A549 (cell line): Measurements from ENCODE around the gene WIF1. TPM values are rescaled to one million over a fixed set of nuclear protein-coding genes. Genes with fewer than 3 reads are reported as not detected.
A peak's percentile ranks its signal among the peaks of the same experiment; 100 is the strongest.

ENCODE experiments used
- ATAC-seq, 2 experiments: fragments of 200-7000 bp in 1 of 2; fragments of >200 bp in 1 of 2; cut with Nextera tagmentation in 1 of 2; cut with Tn5 transposase in 1 of 2; 3 replicates each; pipeline versions ENCODE4 v1.8.0 to v1.9.1; 2018 to 2020; ENCODE audit warnings: mild to moderate bottlenecking in 1 of 2, moderate library complexity in 1 of 2
- CTCF ChIA-PET: fragments of 300-600 bp; sonication (Branson Sonifier 250); formaldehyde crosslinking; extraction: SDS; loops from one replicate; lab custom pipeline; 2021; ENCODE audit warnings: antibody characterized with exemption, inconsistent platforms; lab: Yijun Ruan, JAX
- POLR2A ChIA-PET: fragments of 350-600 bp; formaldehyde crosslinking; extraction: SDS; loops from one replicate; lab custom pipeline; 2021; ENCODE audit warnings: antibody characterized with exemption, inconsistent platforms; lab: Yijun Ruan, JAX
- DNase-seq, 2 experiments: peaks; one replicate each; pipeline versions ENCODE4 v3.0.0 to v3.0.0-alpha.2; 2011 to 2016; ENCODE audit warnings: low read depth in 1 of 2, low spot score in 1 of 2
- FAIRE-seq: peaks from 2 replicates; lab custom pipeline; 2011; peaks lifted over from hg19 to GRCh38; lab: Jason Lieb, UNC
- H3K27ac ChIP-seq, 2 experiments: fragments of >200 bp; sonication (Bioruptor Twin); formaldehyde crosslinking; 3 replicates each; pipeline ENCODE4 v1.5.1; 2016 to 2017
- H3K4me1 ChIP-seq: fragments of >200 bp; sonication (Bioruptor Twin); formaldehyde crosslinking; 3 replicates; pipeline ENCODE4 v1.6.1; 2016
- H3K4me2 ChIP-seq: fragments of >200 bp; sonication (Bioruptor Twin); formaldehyde crosslinking; 3 replicates; pipeline ENCODE4 v1.6.1; 2016
- H3K4me3 ChIP-seq: fragments of >200 bp; sonication (Bioruptor Twin); formaldehyde crosslinking; 3 replicates; pipeline ENCODE4 v1.5.1; 2016
- H3K9me3 ChIP-seq: fragments of >200 bp; sonication (Bioruptor Twin); formaldehyde crosslinking; 3 replicates; pipeline ENCODE4 v1.6.1; 2016
- BHLHE40 ChIP-seq: IDR thresholded peaks from 2 replicates; pipeline ENCODE4 v1.6.1; 2012; ENCODE audit warnings: low read depth, low read length, inconsistent platforms
- CBX2 ChIP-seq: fragments of 200-600 bp; sonication (generic); IDR thresholded peaks from 2 replicates; pipeline ENCODE4 v1.6.1; 2016; ENCODE audit warnings: low read depth, mild to moderate bottlenecking, borderline replicate concordance
- CBX8 ChIP-seq: fragments of 200-600 bp; sonication (generic); IDR thresholded peaks from 2 replicates; pipeline ENCODE4 v1.6.1; 2016
- CEBPB ChIP-seq, 2 experiments: fragments of >200 bp in 1 of 2; sonication (Bioruptor Twin) in 1 of 2; formaldehyde crosslinking in 1 of 2; IDR thresholded peaks; 2 replicates each; pipeline ENCODE4 v1.6.1; 2012 to 2016
- CHD4 ChIP-seq: fragments of 200-600 bp; sonication (generic); IDR thresholded peaks from 2 replicates; pipeline ENCODE4 v1.6.1; 2016; ENCODE audit warnings: antibody characterized with exemption, mild to moderate bottlenecking, borderline replicate concordance
- EHMT2 ChIP-seq: fragments of 200-600 bp; sonication (generic); IDR thresholded peaks from 2 replicates; pipeline ENCODE4 v1.6.1; 2016; ENCODE audit warnings: antibody characterized with exemption, low read depth, mild to moderate bottlenecking, moderate library complexity
- FOSL2 ChIP-seq, 2 experiments: fragments of 450-650 bp in 1 of 2; fragments of >200 bp in 1 of 2; sonication (Bioruptor Twin) in 1 of 2; formaldehyde crosslinking; IDR thresholded peaks; 2 replicates each; pipeline versions ENCODE4 v1.5.0 to v1.6.1; 2016 to 2020; ENCODE audit warnings: mild to moderate bottlenecking in 1 of 2, moderate library complexity in 1 of 2
- FOXS1 ChIP-seq: fragments of 250-450 bp; sonication (Bioruptor Pico); IDR thresholded peaks from 2 replicates; pipeline ENCODE4 v1.5.0; 2020; ENCODE audit warnings: mild to moderate bottlenecking, moderate library complexity
- HOXA7 ChIP-seq: fragments of 250-450 bp; sonication (Bioruptor Pico); IDR thresholded peaks from 2 replicates; pipeline ENCODE4 v1.5.0; 2020; ENCODE audit warnings: mild to moderate bottlenecking, moderate library complexity
- JUN ChIP-seq, 2 experiments: fragments of >200 bp; sonication (Bioruptor Twin); formaldehyde crosslinking; IDR thresholded peaks; 2 replicates in 1 of 2; 3 replicates in 1 of 2; pipeline ENCODE4 v1.6.1; 2016 to 2017
- JUNB ChIP-seq: fragments of >200 bp; sonication (Bioruptor Twin); formaldehyde crosslinking; IDR thresholded peaks from 2 replicates; pipeline ENCODE4 v1.6.1; 2016
- KDM5A ChIP-seq: fragments of 200-600 bp; sonication (generic); IDR thresholded peaks from 2 replicates; pipeline ENCODE4 v1.6.1; 2016; ENCODE audit warnings: antibody characterized with exemption, mild to moderate bottlenecking
- MAZ ChIP-seq: fragments of 150-350 bp; IDR thresholded peaks from 2 replicates; pipeline ENCODE4 v1.6.1; 2014; ENCODE audit warnings: antibody characterized with exemption, low read depth, low read length, borderline replicate concordance
- NR3C1 ChIP-seq: fragments of >200 bp; sonication (Bioruptor Twin); formaldehyde crosslinking; IDR thresholded peaks from 3 replicates; pipeline ENCODE4 v1.6.1; 2017
- RAD21 ChIP-seq, 2 experiments: fragments of >200 bp in 1 of 2; sonication (Bioruptor Twin) in 1 of 2; formaldehyde crosslinking in 1 of 2; IDR thresholded peaks in 1 of 2; conservative IDR thresholded peaks in 1 of 2; 2 replicates in 1 of 2; 3 replicates in 1 of 2; pipeline ENCODE4 v1.6.1; 2012 to 2018; ENCODE audit warnings: inconsistent platforms in 1 of 2
- RNF2 ChIP-seq: fragments of 200-600 bp; sonication (generic); IDR thresholded peaks from 2 replicates; pipeline ENCODE4 v1.6.1; 2016; ENCODE audit warnings: low read depth, mild to moderate bottlenecking, antibody characterized with exemption, moderate library complexity, borderline replicate concordance
- SMC3 ChIP-seq: fragments of >200 bp; sonication (Bioruptor Twin); formaldehyde crosslinking; IDR thresholded peaks from 3 replicates; pipeline ENCODE4 v1.6.1; 2018; ENCODE audit warnings: inconsistent platforms
- SREBF2 ChIP-seq: fragments of 450-650 bp; IDR thresholded peaks from 2 replicates; pipeline ENCODE4 v1.6.1; 2014; ENCODE audit warnings: mild to moderate bottlenecking, moderate library complexity
- ZSCAN20 ChIP-seq: fragments of 250-450 bp; sonication (Bioruptor Pico); IDR thresholded peaks from 2 replicates; pipeline ENCODE4 v1.8.0; 2022; ENCODE audit warnings: mild to moderate bottlenecking, moderate library complexity
- WGBS: methylation state at CpG from one replicate; pipeline ENCODE4 v1.1.6; 2017; ENCODE audit errors: missing lambda C conversion rate; 5-methylcytosine and 5-hydroxymethylcytosine counted together
- polyA plus RNA-seq, 4 experiments: library from polyadenylated mRNA; depleted of rRNA in 3 of 4; stranded (reverse); fragments of >200 nt; fragmentation: RNase III in 1 of 4; extraction: RNeasy Plus Mini Kit Qiagen cat#74134 plus additional on column Dnase treatment in 1 of 4; gene quantifications; 2 replicates in 3 of 4; 3 replicates in 1 of 4; pipeline ENCODE4 v1.2.3, GENCODE V29; 2011 to 2017
- TF ChIP-seq, protein P1 (sequence below): IDR thresholded peaks from 2 replicates; pipeline ENCODE4 v1.6.1; 2012; ENCODE audit warnings: low read depth, borderline replicate concordance
- TF ChIP-seq, protein P2 (sequence below): IDR thresholded peaks from 2 replicates; pipeline ENCODE4 v1.6.1; 2012
- TF ChIP-seq, protein P3 (sequence below): fragments of 450-650 bp; IDR thresholded peaks from 2 replicates; pipeline ENCODE4 v1.6.1; 2014; ENCODE audit warnings: antibody characterized with exemption
- TF ChIP-seq, protein P4 (sequence below): fragments of >200 bp; sonication (Bioruptor Twin); formaldehyde crosslinking; IDR thresholded peaks from 3 replicates; pipeline ENCODE4 v1.5.1; 2016
- TF ChIP-seq, protein P5 (sequence below): fragments of >200 bp; sonication (Bioruptor Twin); formaldehyde crosslinking; IDR thresholded peaks from 2 replicates; pipeline ENCODE4 v1.6.1; 2016

The WIF1 gene
- polyA plus RNA-seq, 2 of the 4 experiments (the other 2 are of a cell fraction): not detected

DNA sequence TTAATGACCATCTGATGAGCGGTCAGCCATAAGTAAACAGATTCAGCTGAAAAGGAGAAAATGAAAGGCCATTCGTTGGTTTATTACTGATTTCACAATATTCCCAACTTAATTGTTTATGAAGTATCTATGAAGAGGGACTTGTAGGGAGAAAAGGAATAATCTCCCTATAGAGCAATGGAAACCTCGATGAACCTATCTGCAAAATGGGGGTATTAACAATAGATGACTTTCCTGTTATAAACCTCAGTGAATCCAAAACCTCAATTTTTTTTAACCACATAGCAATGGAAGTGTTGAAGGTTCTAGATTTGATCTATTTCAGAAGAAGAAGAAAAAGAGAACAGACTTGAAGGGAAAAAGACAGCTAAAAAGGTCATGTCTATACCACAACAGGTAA, 2.0 kb downstream of the WIF1 start:
- Histone ChIP-seq H3K27ac (no peak overlapping the region), H3K9me3 (no peaks in the 10 kb centered on the region), H3K4me3 (no peak overlapping the region), H3K4me1 (no peaks in the 10 kb centered on the region; the same call in 2 of the 3 replicates), H3K4me2 (no peak overlapping the region)
- no peak for FAIRE-seq
- ChIA-PET POLR2A (no interaction called here), CTCF (interaction anchor here (0.8 to 1.8 kb wide), 2 partner anchors 228 to 317 kb away, joined by 3 to 4 read pairs; no protein-coding TSS in a partner anchor)
- 33% methylated on average over 3 of the region's 3 CpGs for WGBS
- DNase-seq: no peak
- no peak for ATAC-seq
- TF ChIP-seq HOXA7 (CRISPR knock-in tag) (no peak), KDM5A (no peak), FOSL2 (IDR thresholded peaks at IDR 0.05) (no peak), FOSL2 (CRISPR knock-in tag; IDR thresholded peaks at IDR 0.05) (no peak), CBX2 (no peak), EHMT2 (no peak), MAZ (no peak), FOXS1 (no peak), JUN (IDR thresholded peaks at IDR 0.05) (no peak), ZSCAN20 (CRISPR knock-in tag) (no peak), CBX8 (no peak), CEBPB (IDR thresholded peaks at IDR 0.05) (no peak), SREBF2 (no peak), JUNB (no peak), RNF2 (no peak; the same call in 1 of the 2 replicates)
- TF ChIP-seq, protein P1, sequence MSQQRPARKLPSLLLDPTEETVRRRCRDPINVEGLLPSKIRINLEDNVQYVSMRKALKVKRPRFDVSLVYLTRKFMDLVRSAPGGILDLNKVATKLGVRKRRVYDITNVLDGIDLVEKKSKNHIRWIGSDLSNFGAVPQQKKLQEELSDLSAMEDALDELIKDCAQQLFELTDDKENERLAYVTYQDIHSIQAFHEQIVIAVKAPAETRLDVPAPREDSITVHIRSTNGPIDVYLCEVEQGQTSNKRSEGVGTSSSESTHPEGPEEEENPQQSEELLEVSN: no peak
- TF ChIP-seq, protein P2, sequence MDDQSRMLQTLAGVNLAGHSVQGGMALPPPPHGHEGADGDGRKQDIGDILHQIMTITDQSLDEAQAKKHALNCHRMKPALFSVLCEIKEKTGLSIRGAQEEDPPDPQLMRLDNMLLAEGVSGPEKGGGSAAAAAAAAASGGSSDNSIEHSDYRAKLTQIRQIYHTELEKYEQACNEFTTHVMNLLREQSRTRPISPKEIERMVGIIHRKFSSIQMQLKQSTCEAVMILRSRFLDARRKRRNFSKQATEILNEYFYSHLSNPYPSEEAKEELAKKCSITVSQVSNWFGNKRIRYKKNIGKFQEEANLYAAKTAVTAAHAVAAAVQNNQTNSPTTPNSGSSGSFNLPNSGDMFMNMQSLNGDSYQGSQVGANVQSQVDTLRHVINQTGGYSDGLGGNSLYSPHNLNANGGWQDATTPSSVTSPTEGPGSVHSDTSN: no peak
- TF ChIP-seq, protein P3, sequence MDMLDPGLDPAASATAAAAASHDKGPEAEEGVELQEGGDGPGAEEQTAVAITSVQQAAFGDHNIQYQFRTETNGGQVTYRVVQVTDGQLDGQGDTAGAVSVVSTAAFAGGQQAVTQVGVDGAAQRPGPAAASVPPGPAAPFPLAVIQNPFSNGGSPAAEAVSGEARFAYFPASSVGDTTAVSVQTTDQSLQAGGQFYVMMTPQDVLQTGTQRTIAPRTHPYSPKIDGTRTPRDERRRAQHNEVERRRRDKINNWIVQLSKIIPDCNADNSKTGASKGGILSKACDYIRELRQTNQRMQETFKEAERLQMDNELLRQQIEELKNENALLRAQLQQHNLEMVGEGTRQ: no peak

DNA sequence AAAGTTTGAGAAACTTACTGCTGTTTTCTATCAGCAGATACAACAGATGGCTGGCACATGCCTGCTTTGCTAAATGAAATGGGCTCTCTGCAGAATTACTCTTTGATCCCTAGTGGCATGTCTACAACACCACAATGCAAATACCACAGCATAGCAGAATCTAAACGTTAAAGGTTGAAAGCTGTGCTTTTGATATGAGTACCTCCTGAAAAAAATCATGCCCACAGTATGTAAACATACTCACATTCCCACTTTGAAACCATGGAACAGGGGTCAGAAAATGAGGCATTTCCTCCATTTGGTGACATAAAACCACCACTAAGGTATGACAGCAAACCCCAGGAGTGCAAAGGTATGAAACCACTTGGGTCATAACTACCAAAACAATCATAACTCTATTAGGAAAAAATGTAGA, 7.5 kb downstream of the WIF1 start:
- no peak overlapping the region for H3K4me2 ChIP-seq
- DNase-seq: no peak
- no peaks in the 10 kb centered on the region for H3K4me1 ChIP-seq
- TF ChIP-seq CBX8 (0 out of 2 replicates have a peak, but pooled peaks have one; percentile 14), EHMT2 (no peak), NR3C1 (no peak), MAZ (no peak)
- TF ChIP-seq, all 56 proteins: peak for 1
- Histone ChIP-seq H3K4me3 (no peak overlapping the region), H3K27ac (no peak overlapping the region), H3K9me3 (no peaks in the 10 kb centered on the region)
- POLR2A ChIA-PET: no interaction called here
- CTCF ChIA-PET: no interaction called here
- 4% methylated on average over 1 of the region's 1 CpG for WGBS
- ATAC-seq (no peak), FAIRE-seq (no peak)

DNA sequence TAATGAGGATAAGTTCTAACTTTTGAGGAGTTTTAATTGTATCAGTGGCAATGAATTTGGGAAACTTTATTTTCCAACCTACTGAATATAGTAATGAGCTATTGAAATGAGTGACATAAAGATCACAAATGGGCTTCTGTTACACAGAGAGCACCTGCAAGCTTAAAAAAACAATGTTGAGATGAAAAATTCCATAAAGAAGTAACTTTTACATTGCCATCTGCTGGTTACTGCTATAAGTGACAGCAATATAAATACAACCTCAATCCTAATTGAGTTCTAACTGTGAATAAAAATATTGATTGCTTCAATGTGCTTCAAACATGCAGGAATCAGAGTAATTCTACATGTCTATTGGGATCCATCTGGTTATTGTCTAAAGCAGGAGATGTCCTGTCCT, 14.2 kb downstream of the WIF1 start:
- CTCF ChIA-PET: interaction anchor here (0.7 to 6.6 kb wide), 21 partner anchors 11 to 311 kb away, joined by 3 to 67 read pairs (median 4); partner anchors contain the start of gene WIF1
- Histone ChIP-seq H3K4me2 (no peak overlapping the region), H3K4me3 (no peak overlapping the region), H3K9me3 (no peaks in the 10 kb centered on the region), H3K4me1 (no peaks in the 10 kb centered on the region), H3K27ac (no peak overlapping the region)
- TF ChIP-seq RAD21 (conservative IDR thresholded peaks at IDR 0.05 in 1 of 2, IDR thresholded peaks at IDR 0.05 in 1 of 2) (peak; percentile 22 to 33; a peak in 2 of 5 replicates), SMC3 (peak; percentile 56), BHLHE40 (no peak), KDM5A (no peak), CHD4 (no peak)
- TF ChIP-seq, protein P4, sequence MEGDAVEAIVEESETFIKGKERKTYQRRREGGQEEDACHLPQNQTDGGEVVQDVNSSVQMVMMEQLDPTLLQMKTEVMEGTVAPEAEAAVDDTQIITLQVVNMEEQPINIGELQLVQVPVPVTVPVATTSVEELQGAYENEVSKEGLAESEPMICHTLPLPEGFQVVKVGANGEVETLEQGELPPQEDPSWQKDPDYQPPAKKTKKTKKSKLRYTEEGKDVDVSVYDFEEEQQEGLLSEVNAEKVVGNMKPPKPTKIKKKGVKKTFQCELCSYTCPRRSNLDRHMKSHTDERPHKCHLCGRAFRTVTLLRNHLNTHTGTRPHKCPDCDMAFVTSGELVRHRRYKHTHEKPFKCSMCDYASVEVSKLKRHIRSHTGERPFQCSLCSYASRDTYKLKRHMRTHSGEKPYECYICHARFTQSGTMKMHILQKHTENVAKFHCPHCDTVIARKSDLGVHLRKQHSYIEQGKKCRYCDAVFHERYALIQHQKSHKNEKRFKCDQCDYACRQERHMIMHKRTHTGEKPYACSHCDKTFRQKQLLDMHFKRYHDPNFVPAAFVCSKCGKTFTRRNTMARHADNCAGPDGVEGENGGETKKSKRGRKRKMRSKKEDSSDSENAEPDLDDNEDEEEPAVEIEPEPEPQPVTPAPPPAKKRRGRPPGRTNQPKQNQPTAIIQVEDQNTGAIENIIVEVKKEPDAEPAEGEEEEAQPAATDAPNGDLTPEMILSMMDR: peak; percentile 50
- TF ChIP-seq, protein P5, sequence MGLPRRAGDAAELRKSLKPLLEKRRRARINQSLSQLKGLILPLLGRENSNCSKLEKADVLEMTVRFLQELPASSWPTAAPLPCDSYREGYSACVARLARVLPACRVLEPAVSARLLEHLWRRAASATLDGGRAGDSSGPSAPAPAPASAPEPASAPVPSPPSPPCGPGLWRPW: no peak
- FAIRE-seq: peak; percentile 28
- POLR2A ChIA-PET: no interaction called here
- DNase-seq: peak; percentile 12 to 15
- ATAC-seq: no peak
